BLaER1 treated with 17β-estradiol and CSF1 and Interleukin-3, amounts not matched to agents 10 nM and 100 nM (cell line): Measurements from ENCODE around the gene UNK.
A peak's percentile ranks its signal among the peaks of the same experiment; 100 is the strongest.

Experiments used
- H3K27ac ChIP-seq, 11 experiments: shearing (Covaris generic); formaldehyde crosslinking; 2 replicates each; pipeline ENCODE4 v1.8.1; 2022
- H3K27me3 ChIP-seq, 11 experiments: shearing (Covaris generic); formaldehyde crosslinking; 2 replicates each; pipeline ENCODE4 v1.8.1; 2022
- H3K36me3 ChIP-seq, 11 experiments: shearing (Covaris generic); formaldehyde crosslinking; 2 replicates each; pipeline ENCODE4 v1.8.1; 2022
- H3K4me1 ChIP-seq, 10 experiments: shearing (Covaris generic); formaldehyde crosslinking; 2 replicates each; pipeline ENCODE4 v1.8.1; 2022
- H3K4me2 ChIP-seq, 11 experiments: shearing (Covaris generic); formaldehyde crosslinking; 2 replicates each; pipeline ENCODE4 v1.8.1; 2022
- H3K4me3 ChIP-seq, 10 experiments: shearing (Covaris generic); formaldehyde crosslinking; 2 replicates each; pipeline ENCODE4 v1.8.1; 2022
- H3K9ac ChIP-seq, 11 experiments: shearing (Covaris generic); formaldehyde crosslinking; 2 replicates each; pipeline ENCODE4 v1.8.1; 2022
- H3K9me3 ChIP-seq, 11 experiments: shearing (Covaris generic); formaldehyde crosslinking; replicated peaks in 1 of 11; 2 replicates each; pipeline ENCODE4 v1.8.1; 2022
- H4K20me1 ChIP-seq, 11 experiments: shearing (Covaris generic); formaldehyde crosslinking; 2 replicates each; pipeline ENCODE4 v1.8.1; 2022
- Cebpa-rat ChIP-seq, 11 experiments: shearing (Covaris generic); IDR thresholded peaks; 2 replicates each; pipeline ENCODE4 v1.8.1; 2022

Gene UNK

GRCh38 chr17:75811174-75811573, 26.6 kb downstream of the UNK start:
- no peak overlapping the region for H3K4me3 ChIP-seq
- no peak for TF ChIP-seq Cebpa-rat (IDR thresholded peaks at IDR 0.05)
- H3K36me3 ChIP-seq: peaks cover 67 to 84% (median 70%) of the 10 kb centered on the region in 11 experiments
- peaks cover 31 to 85% (median 44%) of the 10 kb centered on the region in 11 experiments; a peak in 20 of 22 replicates for H4K20me1 ChIP-seq
- H3K9me3 ChIP-seq: no peaks in the 10 kb centered on the region
- H3K4me2 ChIP-seq: no peak overlapping the region
- H3K4me1 ChIP-seq: peaks cover 16 to 34% (median 24%) of the 10 kb centered on the region in 10 experiments
- H3K27ac ChIP-seq: no peak overlapping the region
- no peak overlapping the region; a peak in 2 of 22 replicates for H3K9ac ChIP-seq
- H3K27me3 ChIP-seq: no peaks in the 10 kb centered on the region

GRCh38 chr17:75812096-75813013, 27.7 kb downstream of the UNK start:
- Histone ChIP-seq H3K9ac (0 out of 22 replicates have a peak overlapping the region, but pooled peaks of 1 of the 11 experiments have one; percentile 13), H3K4me2 (no peak overlapping the region), H3K4me3 (no peak overlapping the region), H3K36me3 (peaks cover 79 to 92% (median 82%) of the 10 kb centered on the region in 11 experiments), H3K9me3 (no peaks in the 10 kb centered on the region), H3K27ac (no peak overlapping the region), H3K27me3 (no peaks in the 10 kb centered on the region), H4K20me1 (peaks cover 23 to 85% (median 32%) of the 10 kb centered on the region in 11 experiments; a peak in 20 of 22 replicates), H3K4me1 (peaks cover 15 to 23% (median 21%) of the 10 kb centered on the region in 10 experiments)
- no peak for TF ChIP-seq Cebpa-rat (IDR thresholded peaks at IDR 0.05)

GRCh38 chr17:75813081-75814020, 28.7 kb downstream of the UNK start:
- Histone ChIP-seq H3K9ac (peak overlapping the region in 1 of 11 experiments; percentile 13; a peak in 1 of 22 replicates), H4K20me1 (peaks cover 13 to 82% (median 24%) of the 10 kb centered on the region in 11 experiments; a peak in 20 of 22 replicates), H3K4me1 (peaks cover 5 to 13% (median 11%) of the 10 kb centered on the region in 10 experiments), H3K27me3 (no peaks in the 10 kb centered on the region), H3K4me3 (no peak overlapping the region), H3K27ac (no peak overlapping the region), H3K4me2 (no peak overlapping the region), H3K9me3 (no peaks in the 10 kb centered on the region), H3K36me3 (peaks cover 89 to 93% (median 92%) of the 10 kb centered on the region in 11 experiments)
- no peak for TF ChIP-seq Cebpa-rat (IDR thresholded peaks at IDR 0.05)

- no peak overlapping the region for H3K27ac ChIP-seq
- peaks cover 0 to 7% (median 6%) of the 10 kb centered on the region in 10 experiments; a peak in 14 of 20 replicates for H3K4me1 ChIP-seq
- no peak overlapping the region for H3K4me3 ChIP-seq
- H3K9ac ChIP-seq: no peak overlapping the region
- H4K20me1 ChIP-seq: peaks cover 9 to 83% (median 20%) of the 10 kb centered on the region in 11 experiments; a peak in 19 of 22 replicates
- H3K4me2 ChIP-seq: no peak overlapping the region
- peaks cover 95 to 100% (median 99%) of the 10 kb centered on the region in 11 experiments for H3K36me3 ChIP-seq
- H3K27me3 ChIP-seq: no peaks in the 10 kb centered on the region
- no peak for TF ChIP-seq Cebpa-rat (IDR thresholded peaks at IDR 0.05)
- no peaks in the 10 kb centered on the region for H3K9me3 ChIP-seq
These were observed 29.4 kb downstream of the UNK start for GRCh38 chr17:75814021-75814395.

- no peak for TF ChIP-seq Cebpa-rat (IDR thresholded peaks at IDR 0.05)
- no peak overlapping the region for H3K27ac ChIP-seq
- no peak overlapping the region for H3K4me3 ChIP-seq
- H3K27me3 ChIP-seq: no peaks in the 10 kb centered on the region
- no peaks in the 10 kb centered on the region for H3K9me3 ChIP-seq
- H4K20me1 ChIP-seq: peaks cover under 1 to 80% (median 11%) of the 10 kb centered on the region in 11 experiments; a peak in 16 of 22 replicates
- H3K36me3 ChIP-seq: peaks cover 95 to 100% (median 100%) of the 10 kb centered on the region in 11 experiments
- H3K9ac ChIP-seq: no peak overlapping the region
- no peaks in the 10 kb centered on the region for H3K4me1 ChIP-seq
- H3K4me2 ChIP-seq: no peak overlapping the region
These were observed 30.3 kb downstream of the UNK start for GRCh38 chr17:75814900-75815373.

- H3K4me2 ChIP-seq: no peak overlapping the region
- H3K9me3 ChIP-seq: no peaks in the 10 kb centered on the region
- no peak overlapping the region for H3K4me3 ChIP-seq
- H3K27ac ChIP-seq: no peak overlapping the region
- H3K36me3 ChIP-seq: peaks cover 95 to 100% (median 100%) of the 10 kb centered on the region in 11 experiments
- H3K9ac ChIP-seq: no peak overlapping the region
- no peaks in the 10 kb centered on the region for H3K4me1 ChIP-seq
- peaks cover 0 to 80% (median 7%) of the 10 kb centered on the region in 11 experiments; a peak in 13 of 22 replicates for H4K20me1 ChIP-seq
- H3K27me3 ChIP-seq: no peaks in the 10 kb centered on the region
- no peak for TF ChIP-seq Cebpa-rat (IDR thresholded peaks at IDR 0.05)
These were observed 30.8 kb downstream of the UNK start for GRCh38 chr17:75815399-75815798.

- H3K9ac ChIP-seq: peak overlapping the region in 2 of 11 experiments; percentile 1 to 11; a peak in 3 of 22 replicates
- H3K4me2 ChIP-seq: no peak overlapping the region
- no peak overlapping the region for H3K4me3 ChIP-seq
- TF ChIP-seq Cebpa-rat (IDR thresholded peaks at IDR 0.05): no peak
- H3K36me3 ChIP-seq: peaks cover 97 to 100% (median 100%) of the 10 kb centered on the region in 11 experiments
- H3K27ac ChIP-seq: no peak overlapping the region
- no peaks in the 10 kb centered on the region for H3K27me3 ChIP-seq
- no peaks in the 10 kb centered on the region for H3K9me3 ChIP-seq
- H4K20me1 ChIP-seq: peaks cover 0 to 82% (median 7%) of the 10 kb centered on the region in 11 experiments; a peak in 13 of 22 replicates
- peaks cover 0 to 4% (median 0%) of the 10 kb centered on the region in 10 experiments; a peak in 2 of 20 replicates for H3K4me1 ChIP-seq
These were observed 32.1 kb downstream of the UNK start for GRCh38 chr17:75816693-75817092.

GRCh38 chr17:75817571-75817970, 33.0 kb downstream of the UNK start:
- Histone ChIP-seq H3K27ac (no peak overlapping the region), H3K4me3 (no peak overlapping the region), H3K9ac (no peak overlapping the region), H3K27me3 (no peaks in the 10 kb centered on the region), H3K36me3 (peaks cover 96 to 100% (median 99%) of the 10 kb centered on the region in 11 experiments), H3K4me1 (peaks cover 0 to 11% (median 0%) of the 10 kb centered on the region in 10 experiments; a peak in 4 of 20 replicates), H3K9me3 (no peaks in the 10 kb centered on the region), H3K4me2 (no peak overlapping the region), H4K20me1 (peaks cover 0 to 84% (median 14%) of the 10 kb centered on the region in 11 experiments; a peak in 13 of 22 replicates)
- no peak for TF ChIP-seq Cebpa-rat (IDR thresholded peaks at IDR 0.05)
